Measurements from ENCODE around the gene MACROD2.

- TF ChIP-seq, protein P1, sequence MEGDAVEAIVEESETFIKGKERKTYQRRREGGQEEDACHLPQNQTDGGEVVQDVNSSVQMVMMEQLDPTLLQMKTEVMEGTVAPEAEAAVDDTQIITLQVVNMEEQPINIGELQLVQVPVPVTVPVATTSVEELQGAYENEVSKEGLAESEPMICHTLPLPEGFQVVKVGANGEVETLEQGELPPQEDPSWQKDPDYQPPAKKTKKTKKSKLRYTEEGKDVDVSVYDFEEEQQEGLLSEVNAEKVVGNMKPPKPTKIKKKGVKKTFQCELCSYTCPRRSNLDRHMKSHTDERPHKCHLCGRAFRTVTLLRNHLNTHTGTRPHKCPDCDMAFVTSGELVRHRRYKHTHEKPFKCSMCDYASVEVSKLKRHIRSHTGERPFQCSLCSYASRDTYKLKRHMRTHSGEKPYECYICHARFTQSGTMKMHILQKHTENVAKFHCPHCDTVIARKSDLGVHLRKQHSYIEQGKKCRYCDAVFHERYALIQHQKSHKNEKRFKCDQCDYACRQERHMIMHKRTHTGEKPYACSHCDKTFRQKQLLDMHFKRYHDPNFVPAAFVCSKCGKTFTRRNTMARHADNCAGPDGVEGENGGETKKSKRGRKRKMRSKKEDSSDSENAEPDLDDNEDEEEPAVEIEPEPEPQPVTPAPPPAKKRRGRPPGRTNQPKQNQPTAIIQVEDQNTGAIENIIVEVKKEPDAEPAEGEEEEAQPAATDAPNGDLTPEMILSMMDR (IDR thresholded peaks at IDR 0.05): no peak
- TF ChIP-seq POLR2A (IDR thresholded peaks at IDR 0.05): no peak
These were observed 1996.0 kb downstream of the MACROD2 start for GRCh38 chr20:15991279-15991678.

Measured in tibial nerve (tissue), 3 donors.